GM12892 (cell line): ENCODE data around the gene NPNT. TPM values are rescaled to one million over a fixed set of nuclear protein-coding genes. Genes with fewer than 3 reads are reported as not detected.
"Not testable (repeated sequence)": the region's sequence is repeated elsewhere in the genome, so short reads cannot be mapped to it uniquely, and the experiment has no call there.

ENCODE experiments used
- DNase-seq: peaks from one replicate; pipeline ENCODE4 v3.0.0; 2011; ENCODE audit not compliant: insufficient read length
- FAIRE-seq: peaks from 2 replicates; lab custom pipeline; 2011; peaks lifted over from hg19 to GRCh38; lab: Jason Lieb, UNC
- POLR2A ChIP-seq: IDR thresholded peaks from 2 replicates; pipeline ENCODE4 v1.6.1; 2011; ENCODE audit warnings: low read depth, low read length, control low read depth
- POLR2AphosphoS5 ChIP-seq: IDR thresholded peaks from 2 replicates; pipeline ENCODE4 v1.6.1; 2011; ENCODE audit warnings: low read depth, low read length, control low read depth
- TAF1 ChIP-seq: IDR thresholded peaks from 2 replicates; pipeline ENCODE4 v1.6.1; 2011; ENCODE audit warnings: low read depth, mild to moderate bottlenecking, control low read depth, low read length, borderline replicate concordance
- polyA plus RNA-seq: library from polyadenylated mRNA; unstranded; fragments of >200 nt; gene quantifications from one replicate; pipeline ENCODE4 v1.2.1, GENCODE V29; 2012; ENCODE audit warnings: missing spikeins, inconsistent platforms; ENCODE audit not compliant: missing spikeins

Gene NPNT
- polyA plus RNA-seq = 15.9 TPM

GRCh38 chr4:105894660-105895582 lies at the start of gene NPNT:
Gene NPNT (plus strand): TSS chr4:105895471. CDS start chr4:105895653, 182 bp downstream.
- FAIRE-seq (peak; percentile 56), DNase-seq (peak; percentile 32)
- TF ChIP-seq POLR2AphosphoS5 (no peak), POLR2A (no peak), TAF1 (no peak)

- FAIRE-seq (no peak), DNase-seq (no peak)
- TF ChIP-seq POLR2AphosphoS5 (no peak), TAF1 (no peak), POLR2A (no peak)
Observed at GRCh38 chr4:105845559-105845958, 49.7 kb upstream of the NPNT start.

DNA sequence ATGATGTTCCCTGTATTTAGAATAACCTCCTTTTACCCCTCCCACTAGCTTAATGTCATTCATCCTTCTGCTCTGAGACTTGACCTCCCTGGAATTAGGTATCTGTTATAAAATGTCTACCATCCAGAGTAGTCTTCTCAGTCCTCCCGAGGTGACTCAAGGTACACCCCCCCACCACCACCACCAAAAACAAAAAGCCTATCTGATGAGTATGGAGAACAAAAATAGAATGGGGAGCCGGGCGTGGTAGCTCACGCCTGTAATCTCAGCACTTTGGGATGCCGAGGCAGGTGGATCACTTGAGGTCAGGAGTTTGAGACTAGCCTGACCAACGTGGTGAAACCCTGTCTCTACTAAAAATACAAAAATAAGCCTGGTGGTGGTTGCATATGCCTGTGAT lies 46.9 kb upstream of the NPNT start:
- not testable (repeated sequence) for DNase-seq, FAIRE-seq

- no peak for DNase-seq
- no peak for TF ChIP-seq POLR2A
- no peak for TF ChIP-seq POLR2AphosphoS5
- TF ChIP-seq TAF1 = no peak
- FAIRE-seq = no peak
Observed at GRCh38 chr4:105851196-105851595, 44.1 kb upstream of the NPNT start.

GRCh38 chr4:105852230-105852629 lies 43.0 kb upstream of the NPNT start:
- not testable (repeated sequence) for FAIRE-seq, DNase-seq

- FAIRE-seq = no peak
- TF ChIP-seq POLR2AphosphoS5 (no peak), TAF1 (no peak)
Observed at GRCh38 chr4:105858466-105859040, 36.7 kb upstream of the NPNT start.

GRCh38 chr4:105859233-105859632 lies 36.0 kb upstream of the NPNT start:
- DNase-seq (peak; percentile 3), FAIRE-seq (no peak)
- TF ChIP-seq POLR2AphosphoS5 (no peak), TAF1 (no peak), POLR2A (no peak)

More at GRCh38 chr4:105858466-105859040, 36.7 kb upstream of the NPNT start:
- DNase-seq = no peak

DNA sequence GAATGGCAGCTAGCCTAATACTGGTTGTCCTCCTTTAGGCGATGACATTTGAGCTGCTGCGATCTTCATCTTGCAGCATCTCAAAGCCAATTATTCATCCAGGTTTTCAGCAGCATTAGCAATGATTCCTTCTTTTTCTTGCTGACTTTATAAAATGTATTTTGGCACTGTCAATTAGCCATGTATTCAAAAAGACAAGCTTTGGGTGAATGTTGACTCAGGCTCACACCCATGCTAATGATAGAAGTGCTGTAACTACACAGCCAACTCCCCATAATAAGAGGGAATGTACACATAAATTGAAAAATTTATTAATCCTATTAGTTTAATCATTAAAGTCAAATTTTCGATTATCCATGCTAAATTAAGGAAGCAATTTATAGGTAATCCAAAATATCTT lies 24.3 kb upstream of the NPNT start:
- TF ChIP-seq TAF1 (no peak), POLR2AphosphoS5 (no peak), POLR2A (no peak)
- DNase-seq (no peak), FAIRE-seq (no peak)

GRCh38 chr4:105871997-105872396 lies 23.3 kb upstream of the NPNT start:
- FAIRE-seq (no peak), DNase-seq (no peak)
- TF ChIP-seq POLR2AphosphoS5 = no peak
- no peak for TF ChIP-seq POLR2A
- TF ChIP-seq TAF1 = no peak

DNA sequence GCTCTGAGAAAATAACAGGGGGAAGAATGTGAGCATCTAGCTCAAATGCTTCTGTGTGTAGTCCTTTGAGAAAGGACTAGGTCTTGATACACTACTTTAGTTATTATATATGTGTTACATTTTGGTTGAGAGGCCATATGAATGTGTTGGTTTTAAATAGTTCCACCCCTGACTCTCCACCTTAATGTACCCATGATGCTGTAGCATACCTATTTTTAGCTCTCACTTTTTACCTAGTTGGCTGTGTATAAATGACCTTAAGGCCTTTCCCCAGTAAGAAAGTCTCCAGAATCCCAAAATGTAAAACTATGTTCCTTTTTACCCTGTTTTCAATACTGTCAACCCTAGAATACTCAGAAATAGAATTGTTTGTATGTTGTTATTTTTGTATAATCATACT lies 20.0 kb upstream of the NPNT start:
- no peak for DNase-seq
- FAIRE-seq = no peak

GRCh38 chr4:105878668-105879067 lies 16.6 kb upstream of the NPNT start:
- DNase-seq = no peak
- TF ChIP-seq POLR2AphosphoS5 = no peak
- TF ChIP-seq POLR2A = no peak
- TF ChIP-seq TAF1 = no peak
- no peak for FAIRE-seq

More for the DNA sequence above, 20.0 kb upstream of the NPNT start:
- no peak for TF ChIP-seq TAF1
- no peak for TF ChIP-seq POLR2AphosphoS5
- no peak for TF ChIP-seq POLR2A

- no peak for TF ChIP-seq POLR2AphosphoS5
- no peak for DNase-seq
- no peak for FAIRE-seq
Observed at GRCh38 chr4:105887508-105887907, 7.8 kb upstream of the NPNT start.
